Measurements from ENCODE around the gene KCNJ9.

DNA sequence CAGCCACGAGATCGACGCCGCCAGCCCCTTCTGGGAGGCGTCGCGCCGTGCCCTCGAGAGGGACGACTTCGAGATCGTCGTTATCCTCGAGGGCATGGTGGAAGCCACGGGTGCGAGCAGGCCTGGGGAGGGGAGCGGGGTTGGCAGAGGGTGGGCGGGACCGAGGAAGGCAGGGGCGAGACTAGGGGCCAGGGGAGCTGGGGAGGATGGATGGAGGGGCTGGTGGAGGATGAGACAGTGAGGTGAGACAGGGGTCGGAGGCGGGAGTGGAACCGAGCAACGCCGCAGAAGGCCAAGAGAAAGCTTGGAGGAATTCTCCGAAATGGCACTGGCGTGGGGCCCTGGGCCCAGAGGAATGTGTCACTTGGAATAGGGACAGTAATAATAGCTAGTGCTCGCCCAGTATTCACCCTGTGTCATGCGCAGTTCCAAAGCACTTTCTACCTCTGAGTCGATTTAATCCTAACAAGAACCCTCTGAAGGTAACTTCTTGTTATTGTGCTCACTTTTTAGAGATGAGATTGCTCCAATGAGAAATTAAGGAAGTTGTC lies 3.5 kb downstream of the KCNJ9 start:
- TF ChIP-seq ELF1 (CRISPR knock-in tag; IDR thresholded peaks at IDR 0.05): no peak
- TF ChIP-seq, protein P1, sequence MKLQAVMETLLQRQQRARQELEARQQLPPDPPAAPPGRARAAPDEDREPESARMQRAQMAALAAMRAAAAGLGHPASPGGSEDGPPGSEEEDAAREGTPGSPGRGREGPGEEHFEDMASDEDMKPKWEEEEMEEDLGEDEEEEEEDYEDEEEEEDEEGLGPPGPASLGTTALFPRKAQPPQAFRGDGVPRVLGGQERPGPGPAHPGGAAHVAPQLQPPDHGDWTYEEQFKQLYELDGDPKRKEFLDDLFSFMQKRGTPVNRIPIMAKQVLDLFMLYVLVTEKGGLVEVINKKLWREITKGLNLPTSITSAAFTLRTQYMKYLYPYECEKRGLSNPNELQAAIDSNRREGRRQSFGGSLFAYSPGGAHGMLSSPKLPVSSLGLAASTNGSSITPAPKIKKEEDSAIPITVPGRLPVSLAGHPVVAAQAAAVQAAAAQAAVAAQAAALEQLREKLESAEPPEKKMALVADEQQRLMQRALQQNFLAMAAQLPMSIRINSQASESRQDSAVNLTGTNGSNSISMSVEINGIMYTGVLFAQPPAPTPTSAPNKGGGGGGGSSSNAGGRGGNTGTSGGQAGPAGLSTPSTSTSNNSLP (IDR thresholded peaks at IDR 0.05; ENCODE audit: low read depth, low read length): no peak
- TF ChIP-seq EZH2 (conservative IDR thresholded peaks at IDR 0.05; ENCODE audit: low read depth, low read length): no peak
- TF ChIP-seq, protein P2, sequence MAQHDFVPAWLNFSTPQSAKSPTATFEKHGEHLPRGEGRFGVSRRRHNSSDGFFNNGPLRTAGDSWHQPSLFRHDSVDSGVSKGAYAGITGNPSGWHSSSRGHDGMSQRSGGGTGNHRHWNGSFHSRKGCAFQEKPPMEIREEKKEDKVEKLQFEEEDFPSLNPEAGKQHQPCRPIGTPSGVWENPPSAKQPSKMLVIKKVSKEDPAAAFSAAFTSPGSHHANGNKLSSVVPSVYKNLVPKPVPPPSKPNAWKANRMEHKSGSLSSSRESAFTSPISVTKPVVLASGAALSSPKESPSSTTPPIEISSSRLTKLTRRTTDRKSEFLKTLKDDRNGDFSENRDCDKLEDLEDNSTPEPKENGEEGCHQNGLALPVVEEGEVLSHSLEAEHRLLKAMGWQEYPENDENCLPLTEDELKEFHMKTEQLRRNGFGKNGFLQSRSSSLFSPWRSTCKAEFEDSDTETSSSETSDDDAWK (CRISPR knock-in tag; IDR thresholded peaks at IDR 0.05): no peak
- no peak for TF ChIP-seq RBFOX2 (IDR thresholded peaks at IDR 0.05; ENCODE audit: low read depth, low read length)
- no peak for TF ChIP-seq YY1 (IDR thresholded peaks at IDR 0.05; ENCODE audit: insufficient read depth, insufficient replicate concordance, low read depth, low read length)
- TF ChIP-seq ZNF256 (CRISPR knock-in tag; conservative IDR thresholded peaks at IDR 0.05): no peak
- TF ChIP-seq, protein P3, sequence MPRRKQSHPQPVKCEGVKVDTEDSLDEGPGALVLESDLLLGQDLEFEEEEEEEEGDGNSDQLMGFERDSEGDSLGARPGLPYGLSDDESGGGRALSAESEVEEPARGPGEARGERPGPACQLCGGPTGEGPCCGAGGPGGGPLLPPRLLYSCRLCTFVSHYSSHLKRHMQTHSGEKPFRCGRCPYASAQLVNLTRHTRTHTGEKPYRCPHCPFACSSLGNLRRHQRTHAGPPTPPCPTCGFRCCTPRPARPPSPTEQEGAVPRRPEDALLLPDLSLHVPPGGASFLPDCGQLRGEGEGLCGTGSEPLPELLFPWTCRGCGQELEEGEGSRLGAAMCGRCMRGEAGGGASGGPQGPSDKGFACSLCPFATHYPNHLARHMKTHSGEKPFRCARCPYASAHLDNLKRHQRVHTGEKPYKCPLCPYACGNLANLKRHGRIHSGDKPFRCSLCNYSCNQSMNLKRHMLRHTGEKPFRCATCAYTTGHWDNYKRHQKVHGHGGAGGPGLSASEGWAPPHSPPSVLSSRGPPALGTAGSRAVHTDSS (CRISPR knock-in tag; conservative IDR thresholded peaks at IDR 0.05): no peak
- TF ChIP-seq SIN3A (IDR thresholded peaks at IDR 0.05; ENCODE audit: borderline replicate concordance, low read depth, low read length): no peak
- TF ChIP-seq, protein P4, sequence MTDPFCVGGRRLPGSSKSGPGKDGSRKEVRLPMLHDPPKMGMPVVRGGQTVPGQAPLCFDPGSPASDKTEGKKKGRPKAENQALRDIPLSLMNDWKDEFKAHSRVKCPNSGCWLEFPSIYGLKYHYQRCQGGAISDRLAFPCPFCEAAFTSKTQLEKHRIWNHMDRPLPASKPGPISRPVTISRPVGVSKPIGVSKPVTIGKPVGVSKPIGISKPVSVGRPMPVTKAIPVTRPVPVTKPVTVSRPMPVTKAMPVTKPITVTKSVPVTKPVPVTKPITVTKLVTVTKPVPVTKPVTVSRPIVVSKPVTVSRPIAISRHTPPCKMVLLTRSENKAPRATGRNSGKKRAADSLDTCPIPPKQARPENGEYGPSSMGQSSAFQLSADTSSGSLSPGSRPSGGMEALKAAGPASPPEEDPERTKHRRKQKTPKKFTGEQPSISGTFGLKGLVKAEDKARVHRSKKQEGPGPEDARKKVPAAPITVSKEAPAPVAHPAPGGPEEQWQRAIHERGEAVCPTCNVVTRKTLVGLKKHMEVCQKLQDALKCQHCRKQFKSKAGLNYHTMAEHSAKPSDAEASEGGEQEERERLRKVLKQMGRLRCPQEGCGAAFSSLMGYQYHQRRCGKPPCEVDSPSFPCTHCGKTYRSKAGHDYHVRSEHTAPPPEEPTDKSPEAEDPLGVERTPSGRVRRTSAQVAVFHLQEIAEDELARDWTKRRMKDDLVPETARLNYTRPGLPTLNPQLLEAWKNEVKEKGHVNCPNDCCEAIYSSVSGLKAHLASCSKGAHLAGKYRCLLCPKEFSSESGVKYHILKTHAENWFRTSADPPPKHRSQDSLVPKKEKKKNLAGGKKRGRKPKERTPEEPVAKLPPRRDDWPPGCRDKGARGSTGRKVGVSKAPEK (CRISPR knock-in tag; IDR thresholded peaks at IDR 0.05; ENCODE audit: borderline replicate concordance): no peak
- TF ChIP-seq TOPORS (CRISPR knock-in tag; IDR thresholded peaks at IDR 0.05): no peak
- TF ChIP-seq, protein P5, sequence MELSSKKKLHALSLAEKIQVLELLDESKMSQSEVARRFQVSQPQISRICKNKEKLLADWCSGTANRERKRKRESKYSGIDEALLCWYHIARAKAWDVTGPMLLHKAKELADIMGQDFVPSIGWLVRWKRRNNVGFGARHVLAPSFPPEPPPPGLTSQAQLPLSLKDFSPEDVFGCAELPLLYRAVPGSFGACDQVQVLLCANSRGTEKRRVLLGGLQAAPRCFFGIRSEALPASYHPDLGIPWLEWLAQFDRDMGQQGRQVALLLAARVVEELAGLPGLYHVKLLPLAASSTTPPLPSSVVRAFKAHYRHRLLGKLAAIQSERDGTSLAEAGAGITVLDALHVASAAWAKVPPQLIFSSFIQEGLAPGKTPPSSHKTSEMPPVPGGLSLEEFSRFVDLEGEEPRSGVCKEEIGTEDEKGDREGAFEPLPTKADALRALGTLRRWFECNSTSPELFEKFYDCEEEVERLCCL (CRISPR knock-in tag; IDR thresholded peaks at IDR 0.05; ENCODE audit: borderline replicate concordance): no peak
- TF ChIP-seq, protein P6, sequence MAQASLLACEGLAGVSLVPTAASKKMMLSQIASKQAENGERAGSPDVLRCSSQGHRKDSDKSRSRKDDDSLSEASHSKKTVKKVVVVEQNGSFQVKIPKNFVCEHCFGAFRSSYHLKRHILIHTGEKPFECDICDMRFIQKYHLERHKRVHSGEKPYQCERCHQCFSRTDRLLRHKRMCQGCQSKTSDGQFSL (CRISPR knock-in tag; IDR thresholded peaks at IDR 0.05): no peak
